NCI-H748 (cell line): ENCODE data around the gene CYP1B1.

Experiments used
- DNase-seq: peaks from one replicate; lab custom pipeline; 2025; ENCODE audit not compliant: unreplicated experiment; lab: John Stamatoyannopoulos, UW

Gene CYP1B1

DNA sequence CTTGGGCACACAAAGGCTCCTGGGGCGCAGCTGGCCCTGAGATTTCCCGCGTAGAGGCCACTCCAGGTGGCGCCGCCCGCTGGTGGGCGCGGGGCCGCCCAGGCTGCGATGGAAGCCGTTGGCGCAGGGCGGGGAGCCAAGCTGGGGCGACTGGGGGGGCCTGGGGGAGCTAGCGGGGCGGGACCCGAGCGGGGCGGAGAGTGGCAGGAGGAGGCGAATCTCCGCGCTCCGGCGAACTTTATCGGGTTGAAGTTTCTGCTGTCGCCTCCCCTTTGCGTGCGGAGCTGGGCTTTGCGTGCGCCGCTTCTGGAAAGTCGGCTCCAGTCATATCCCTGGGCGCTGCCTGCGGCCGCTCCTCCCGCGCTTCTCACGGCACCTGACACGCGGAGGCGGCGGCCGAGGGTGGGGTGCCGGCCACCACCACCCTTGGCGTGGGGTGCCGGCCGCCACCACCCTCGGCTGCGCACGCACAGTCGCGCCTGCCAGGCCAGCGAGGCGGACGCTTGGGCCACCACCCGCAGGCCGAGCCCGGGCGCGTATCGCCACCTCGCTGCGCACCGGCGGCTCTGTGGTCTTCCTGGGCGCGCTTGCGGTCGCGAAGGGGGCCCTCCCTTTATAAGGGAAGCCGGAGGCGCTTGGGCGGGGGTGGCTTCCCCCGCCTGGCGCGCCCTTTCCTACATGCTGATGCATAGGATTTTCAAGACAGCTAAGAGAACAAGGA, 919 bp upstream of the CYP1B1 start:
- DNase-seq = peak; percentile 63

DNA sequence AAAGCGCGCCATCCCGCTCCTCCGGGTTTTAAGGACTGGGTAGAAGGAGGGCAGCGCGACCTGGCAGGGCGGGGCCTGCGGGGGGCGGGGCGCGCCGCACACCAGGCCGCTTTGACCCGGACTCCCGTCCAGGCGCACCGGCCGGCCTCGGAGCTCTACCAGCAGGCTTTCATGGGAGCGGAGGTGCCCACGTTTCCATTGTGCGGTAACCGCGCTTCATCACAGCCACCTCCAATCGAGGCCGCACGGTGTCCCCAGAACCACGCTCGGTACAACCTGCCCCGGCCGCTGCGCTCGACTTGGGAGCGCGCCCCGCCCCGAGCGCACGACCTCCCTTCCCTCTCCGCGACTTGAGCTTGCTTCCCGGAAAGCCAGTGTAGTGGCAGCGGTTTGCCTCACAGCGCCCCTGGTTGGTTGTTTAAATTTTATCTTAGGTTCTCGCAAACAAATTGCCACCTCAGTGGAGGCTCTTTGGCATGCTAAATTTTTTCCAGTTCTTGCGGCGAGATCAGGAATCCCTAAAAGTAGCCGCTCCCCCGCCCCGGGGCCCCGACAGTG, 280 bp upstream of the CYP1B1 start:
- peak; percentile 65 for DNase-seq

GRCh38 chr2:38074764-38075506, 1.0 kb downstream of the CYP1B1 start:
- DNase-seq = peak; percentile 17

GRCh38 chr2:38074058-38074763, 1.7 kb downstream of the CYP1B1 start:
- DNase-seq = peak; percentile 20

GRCh38 chr2:38073211-38074057, 2.5 kb downstream of the CYP1B1 start:
- DNase-seq = no peak

DNA sequence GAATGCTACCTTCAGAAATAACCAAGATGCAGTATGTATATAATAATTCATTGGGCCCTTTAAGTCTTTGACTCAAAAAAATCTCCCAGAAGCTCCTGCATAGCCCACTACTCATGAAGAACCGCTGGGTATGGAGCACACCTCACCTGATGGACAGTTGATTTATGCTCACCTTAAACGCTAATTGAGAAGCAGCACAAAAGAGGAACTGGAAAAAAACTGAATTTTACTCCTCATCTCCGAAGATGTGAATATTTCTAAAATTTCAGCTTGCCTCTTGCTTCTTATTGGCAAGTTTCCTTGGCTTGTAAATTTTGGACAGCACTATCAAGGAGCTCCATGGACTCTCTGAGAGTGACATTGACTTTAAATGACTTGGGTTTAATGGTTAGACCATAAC, 5.5 kb downstream of the CYP1B1 start:
- no peak for DNase-seq

DNA sequence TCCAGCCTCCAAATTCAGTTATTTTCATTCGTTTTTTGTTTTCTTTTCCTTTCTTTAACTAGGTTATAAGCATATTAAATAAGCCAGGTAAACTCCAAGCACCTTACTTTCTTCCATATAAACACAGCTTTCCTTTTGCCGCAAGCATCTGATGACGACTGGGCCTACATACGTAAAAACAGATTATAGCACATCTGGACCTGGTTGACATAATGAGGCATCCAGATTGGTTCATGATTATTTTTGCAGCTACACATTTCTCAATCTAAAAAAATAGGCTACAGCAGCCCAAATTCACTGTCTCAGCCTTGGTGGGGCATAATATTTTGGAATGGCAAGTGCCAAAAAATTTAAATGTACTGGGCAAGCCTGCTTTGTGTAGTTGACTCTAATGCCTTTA, 7.7 kb downstream of the CYP1B1 start:
- DNase-seq = no peak

- no peak for DNase-seq
These were observed 9.4 kb downstream of the CYP1B1 start for GRCh38 chr2:38066421-38067115.

DNA sequence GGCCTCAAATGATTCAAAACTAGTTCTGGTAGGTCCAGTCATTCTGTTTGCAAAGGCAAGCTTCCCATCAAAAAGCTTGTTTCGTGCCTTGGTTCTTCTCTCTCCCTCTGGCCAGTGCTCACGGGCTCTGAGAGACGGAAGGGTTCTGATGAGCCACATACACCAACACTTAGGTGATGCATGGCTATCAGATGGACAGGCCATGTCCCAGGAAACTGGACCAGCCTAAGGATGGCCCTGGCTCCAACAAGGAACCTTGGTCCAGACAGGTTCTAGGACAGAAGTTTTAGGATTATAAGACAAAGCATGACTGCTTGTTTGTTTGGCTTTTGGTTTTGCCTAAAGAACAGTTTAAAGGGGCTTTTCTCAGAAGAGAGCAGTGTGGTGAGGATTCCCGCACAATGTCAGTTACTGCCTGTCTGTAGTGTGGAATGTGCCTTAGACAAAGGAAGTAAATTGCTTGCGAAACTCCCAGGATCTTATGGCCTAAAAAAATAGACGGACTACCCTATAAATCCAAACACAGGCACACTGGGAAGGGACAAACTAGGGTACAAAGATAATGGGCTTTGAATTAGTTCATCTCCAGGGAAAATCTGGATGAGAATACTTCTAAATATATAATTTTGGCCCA, 10.3 kb downstream of the CYP1B1 start:
- no peak for DNase-seq

DNA sequence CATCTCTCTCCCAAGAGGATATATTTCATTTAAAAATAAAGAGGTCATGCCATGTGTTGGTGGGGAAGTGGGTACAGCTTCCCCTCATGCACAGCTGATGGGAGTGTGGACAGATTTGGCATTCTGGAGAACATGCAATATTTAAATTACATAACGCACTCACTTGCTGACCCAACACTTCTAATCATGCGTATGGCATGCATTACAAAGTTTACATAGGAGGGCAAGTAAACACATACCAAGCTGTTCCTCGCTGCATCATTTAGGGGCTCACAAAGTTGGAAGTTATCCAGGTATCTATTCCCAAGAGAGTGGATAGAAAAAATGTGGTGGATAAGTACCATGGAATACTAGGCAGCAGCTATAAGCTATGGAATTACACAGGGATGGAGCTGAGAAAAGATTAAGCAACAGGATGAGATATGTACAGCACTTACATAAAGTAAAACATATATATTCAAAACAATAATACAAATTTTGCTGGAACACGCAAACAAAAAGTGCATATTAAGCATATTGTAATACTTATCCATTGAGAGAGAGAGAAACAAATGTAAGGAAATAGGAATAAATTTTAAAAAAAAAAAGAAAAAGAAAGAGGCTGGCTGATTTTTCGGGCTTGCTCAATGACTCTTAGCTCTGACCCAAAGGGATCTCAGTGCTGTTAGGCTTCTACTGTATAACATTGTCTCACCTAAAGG, 11.0 kb downstream of the CYP1B1 start:
- peak; percentile 2 for DNase-seq

DNA sequence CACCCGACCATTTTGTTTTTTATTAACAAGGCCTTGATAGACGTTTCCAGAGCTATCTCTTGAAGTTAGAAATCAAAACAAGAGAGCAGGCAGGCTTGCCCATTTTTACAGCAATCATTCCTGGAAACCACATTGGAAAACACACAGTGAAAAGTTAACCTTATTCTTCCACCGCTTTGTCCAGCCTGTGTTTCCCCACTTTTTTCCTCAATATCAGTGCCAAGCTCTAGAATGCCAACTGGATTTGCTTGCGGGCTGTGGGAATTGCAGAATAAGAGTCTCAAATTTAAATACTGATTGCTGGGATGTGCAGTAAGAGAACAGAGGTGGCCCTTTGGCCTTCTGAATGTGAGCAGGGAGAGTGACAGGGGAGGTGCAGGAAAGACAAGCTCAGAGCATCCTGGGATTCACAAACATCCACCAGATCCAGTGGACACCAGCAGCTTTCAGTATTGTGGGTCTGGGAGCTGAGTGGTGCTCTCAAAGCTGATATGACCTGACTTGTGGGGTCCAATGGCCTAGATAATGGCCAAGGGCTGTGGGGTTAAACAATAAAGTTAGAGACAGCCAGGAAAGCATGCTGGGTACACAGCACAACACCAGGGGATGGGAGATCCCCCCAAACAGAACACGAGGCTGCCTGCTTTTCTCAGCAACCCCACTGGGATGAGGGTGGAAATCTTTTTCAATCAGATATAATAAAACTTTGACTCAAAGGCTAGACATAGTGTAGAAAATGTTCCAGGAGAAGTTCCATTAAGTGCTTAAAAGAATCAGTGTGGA, 15.5 kb downstream of the CYP1B1 start:
- DNase-seq = no peak

- no peak for DNase-seq
These were observed 18.1 kb downstream of the CYP1B1 start for GRCh38 chr2:38057651-38058410.

DNA sequence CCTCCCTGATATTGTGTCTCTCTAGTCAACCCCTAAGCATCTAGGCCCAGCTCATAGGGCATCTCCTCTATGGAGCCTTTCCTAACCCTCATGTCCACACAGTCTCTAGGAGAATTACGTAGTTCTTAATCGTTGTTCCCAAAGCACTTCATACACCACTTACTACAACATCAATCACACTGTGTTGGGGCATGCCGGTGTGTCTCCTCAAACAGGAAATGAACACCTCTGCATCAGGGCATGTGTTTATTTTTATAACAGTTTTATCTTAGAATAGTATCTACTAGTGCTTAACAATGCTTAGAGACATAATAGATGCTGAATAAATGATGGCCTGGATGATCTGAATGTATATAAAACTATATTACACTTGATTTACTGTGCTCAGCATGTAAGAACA, 19.7 kb downstream of the CYP1B1 start:
- DNase-seq = no peak

GRCh38 chr2:38045811-38046210, 30.1 kb downstream of the CYP1B1 start:
- DNase-seq = no peak

DNA sequence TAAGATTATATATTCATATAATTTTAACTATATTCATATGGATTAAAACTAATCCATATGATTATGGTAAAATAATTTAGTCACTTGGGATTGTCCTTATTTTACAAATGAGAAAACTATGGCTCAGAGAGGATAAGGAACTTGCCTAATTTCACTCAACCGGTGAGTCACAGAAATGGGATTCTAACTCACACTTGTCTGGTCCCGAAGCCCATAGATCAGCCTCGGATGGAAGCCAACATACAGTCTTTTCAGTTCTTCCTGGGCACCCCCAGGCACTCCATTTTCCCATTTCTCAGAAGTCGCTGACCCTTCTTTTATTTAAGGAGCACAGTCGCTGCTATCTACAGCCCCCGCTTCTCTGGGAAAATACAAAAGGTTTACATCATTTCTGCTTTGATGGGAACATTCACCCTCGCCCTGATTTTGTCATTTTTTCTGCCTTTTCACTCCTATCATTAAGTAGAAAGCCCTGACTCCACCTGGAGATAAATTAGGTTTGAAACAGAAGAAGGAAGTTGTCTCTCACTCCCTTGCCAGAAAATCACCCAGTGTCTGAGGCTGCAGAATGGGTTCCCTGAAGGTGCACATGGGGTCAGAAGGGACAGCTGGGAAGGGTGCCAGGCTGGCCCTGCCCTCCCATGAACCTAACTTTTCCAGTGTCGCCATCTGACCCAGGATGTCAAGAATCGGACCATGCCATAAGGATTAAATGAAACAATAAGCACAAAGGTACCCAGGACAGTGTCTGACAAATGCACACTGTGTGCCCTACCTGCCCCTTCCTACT, 36.6 kb downstream of the CYP1B1 start:
- DNase-seq = no peak

DNA sequence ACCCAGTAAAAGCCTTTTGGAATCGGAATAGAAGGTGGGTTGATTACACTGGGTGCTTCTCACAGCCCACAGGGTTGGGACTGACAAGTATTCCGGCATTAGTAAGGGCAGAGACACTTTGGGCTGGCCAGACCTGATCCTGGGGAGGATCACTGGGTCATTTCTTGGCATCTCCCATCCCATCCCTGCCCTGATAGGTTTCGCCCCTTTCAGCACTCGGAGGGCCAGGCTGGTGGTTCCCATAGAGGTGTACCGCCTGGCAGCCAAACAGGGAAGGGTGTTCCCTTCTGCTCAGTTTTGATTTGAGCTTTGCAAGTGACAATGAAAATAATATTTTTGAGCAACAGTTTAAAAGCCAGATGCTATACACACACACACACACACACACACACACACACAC, 37.3 kb downstream of the CYP1B1 start:
- no peak for DNase-seq
